ENCODE results near the gene STING1. TPM values are rescaled to one million over a fixed set of nuclear protein-coding genes. Genes with fewer than 3 reads are reported as not detected.

Gene STING1
- total and polyA plus RNA-seq, 2 of the 8 experiments (the other 6 are each of a cell fraction or from before 2014, with no cell fraction given): 0.26 to 0.47 TPM

DNA sequence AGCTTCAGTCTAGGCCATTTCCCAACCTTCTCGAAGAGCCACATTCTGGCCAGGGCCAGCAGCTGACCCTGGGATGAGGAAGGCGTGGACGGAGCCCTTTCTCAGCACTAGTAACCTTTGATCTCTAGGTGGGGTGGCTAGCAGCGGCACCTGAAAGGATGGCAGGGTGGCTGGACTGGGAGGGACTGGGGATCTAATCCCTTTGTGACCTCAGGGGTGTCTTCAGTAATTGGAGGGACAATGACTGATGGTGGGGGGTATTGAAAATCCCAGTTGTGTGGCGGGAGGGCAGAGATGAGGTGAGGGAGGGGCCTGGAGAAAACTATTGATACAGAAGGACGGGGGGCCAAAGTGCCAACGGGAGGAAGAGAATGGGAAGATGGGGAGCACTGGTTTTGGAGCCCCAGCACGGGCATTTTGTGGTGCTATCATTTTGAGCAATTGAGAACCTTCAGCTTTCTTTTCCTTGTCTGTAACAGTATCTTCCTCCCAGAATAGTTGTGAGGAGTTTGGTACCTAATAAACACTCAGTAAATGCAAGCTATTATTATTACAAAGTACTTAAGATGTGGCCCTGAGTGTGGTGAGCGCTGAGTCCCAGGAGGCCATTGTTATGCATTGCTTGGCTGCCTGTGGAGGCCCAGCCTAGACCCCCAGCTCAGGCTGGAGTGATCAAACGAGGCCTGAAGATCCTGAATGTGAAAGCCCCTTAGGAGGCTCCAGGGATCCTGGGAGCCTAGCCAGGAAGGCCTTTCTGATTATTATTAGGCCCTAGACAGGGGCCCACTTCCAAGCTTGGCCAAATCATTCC, 41.3 kb upstream of the STING1 start (continued):
- TF ChIP-seq SIX5 (IDR thresholded peaks at IDR 0.05; ENCODE audit: low read depth, low read length) (no peak), SIRT6 (IDR thresholded peaks at IDR 0.05; ENCODE audit: low read length) (no peak), GABPA (IDR thresholded peaks at IDR 0.05; ENCODE audit: borderline replicate concordance, insufficient read depth, low read length) (no peak), RXRA (IDR thresholded peaks at IDR 0.05; ENCODE audit: insufficient read depth, low read depth, low read length) (peak; percentile 56; the same call in 1 of the 2 replicates), CEBPB (IDR thresholded peaks at IDR 0.05; ENCODE audit: low read depth, low read length) (no peak), TAF7 (optimal IDR thresholded peaks at IDR 0.05; ENCODE audit: borderline replicate concordance, low read depth, low read length) (no peak), USF2 (IDR thresholded peaks at IDR 0.05; ENCODE audit: low read length) (no peak), RNF2 (IDR thresholded peaks at IDR 0.05; ENCODE audit: borderline replicate concordance, low read depth, low read length, missing control alignments, poor library complexity, severe bottlenecking) (no peak), BACH1 (IDR thresholded peaks at IDR 0.05; ENCODE audit: low read length) (no peak), BRCA1 (IDR thresholded peaks at IDR 0.05; ENCODE audit: low read depth, low read length) (no peak), YY1 (IDR thresholded peaks at IDR 0.05; ENCODE audit: low read depth, low read length) (peak; percentile 74), RAD21 (IDR thresholded peaks at IDR 0.05 in 1 of 2, conservative IDR thresholded peaks at IDR 0.05 in 1 of 2; ENCODE audit: low read depth in 2 of 2, low read length in 2 of 2) (no peak; a peak in 1 of 4 replicates), SP2 (IDR thresholded peaks at IDR 0.05; ENCODE audit: low read length) (no peak), GTF2F1 (IDR thresholded peaks at IDR 0.05; ENCODE audit: borderline replicate concordance, low read depth, low read length) (no peak), TBP (IDR thresholded peaks at IDR 0.05; ENCODE audit: low read depth, low read length) (no peak), KDM5A (IDR thresholded peaks at IDR 0.05; ENCODE audit: low read length) (no peak), NANOG (IDR thresholded peaks at IDR 0.05; ENCODE audit: insufficient read depth, low read depth, low read length, poor library complexity, severe bottlenecking) (peak; percentile 98), HDAC6 (IDR thresholded peaks at IDR 0.05; ENCODE audit: low read depth, low read length) (no peak)
- TF ChIP-seq, protein P1, sequence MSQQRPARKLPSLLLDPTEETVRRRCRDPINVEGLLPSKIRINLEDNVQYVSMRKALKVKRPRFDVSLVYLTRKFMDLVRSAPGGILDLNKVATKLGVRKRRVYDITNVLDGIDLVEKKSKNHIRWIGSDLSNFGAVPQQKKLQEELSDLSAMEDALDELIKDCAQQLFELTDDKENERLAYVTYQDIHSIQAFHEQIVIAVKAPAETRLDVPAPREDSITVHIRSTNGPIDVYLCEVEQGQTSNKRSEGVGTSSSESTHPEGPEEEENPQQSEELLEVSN (IDR thresholded peaks at IDR 0.05): no peak
